ENCODE measurements around the gene MAP4K2.
"Not testable (repeated sequence)": the region's sequence is repeated elsewhere in the genome, so short reads cannot be mapped to it uniquely, and the experiment has no call there.

MAP4K2 gene

GRCh38 chr11:64803158-64803845, at the start of gene MAP4K2:
Gene MAP4K2, minus strand, starts transcription at chr11:64803214. Its CDS starts 65 bp downstream, at chr11:64803149.
- peak; percentile 91 for DNase-seq

GRCh38 chr11:64851831-64852351, 48.9 kb upstream of the MAP4K2 start:
- DNase-seq = no peak

GRCh38 chr11:64850979-64851567, 48.1 kb upstream of the MAP4K2 start:
- peak; percentile 76 for DNase-seq

GRCh38 chr11:64849598-64850356, 46.8 kb upstream of the MAP4K2 start:
- DNase-seq = no peak

- peak; percentile 36 for DNase-seq
Observed at GRCh38 chr11:64848826-64849597, 46.0 kb upstream of the MAP4K2 start.

- DNase-seq = no peak
Observed at GRCh38 chr11:64848214-64848825, 45.3 kb upstream of the MAP4K2 start.

GRCh38 chr11:64846998-64847666, 44.1 kb upstream of the MAP4K2 start:
- DNase-seq = peak; percentile 96

GRCh38 chr11:64845776-64846129, 42.7 kb upstream of the MAP4K2 start:
- DNase-seq = not testable (repeated sequence)

- no peak for DNase-seq
Observed at GRCh38 chr11:64845129-64845775, 42.2 kb upstream of the MAP4K2 start.

- peak; percentile 75 for DNase-seq
Observed at GRCh38 chr11:64844330-64845128, 41.5 kb upstream of the MAP4K2 start, which contains the start of gene CDC42BPG. Gene CDC42BPG, minus strand, starts transcription at chr11:64844653. Its CDS starts 84 bp downstream, at chr11:64844569.

- DNase-seq = no peak
Observed at GRCh38 chr11:64843686-64844329, 40.8 kb upstream of the MAP4K2 start.

GRCh38 chr11:64842851-64843685, 40.1 kb upstream of the MAP4K2 start:
- DNase-seq = no peak

GRCh38 chr11:64842366-64842759, 39.3 kb upstream of the MAP4K2 start:
- DNase-seq = no peak

GRCh38 chr11:64841592-64842365, 38.8 kb upstream of the MAP4K2 start:
- no peak for DNase-seq

GRCh38 chr11:64839887-64840782, 37.1 kb upstream of the MAP4K2 start:
- no peak for DNase-seq

- DNase-seq = no peak
Observed at GRCh38 chr11:64839335-64839734, 36.3 kb upstream of the MAP4K2 start.
